H1 (cell line): ENCODE results near the gene SMU1. TPM values are rescaled to one million over a fixed set of nuclear protein-coding genes. Genes with fewer than 3 reads are reported as not detected.

Source experiments
- BCL11A ChIP-seq, 2 experiments: IDR thresholded peaks; one replicate each; pipeline ENCODE4 v1.6.1; 2011; ENCODE audit warnings: low read depth in 2 of 2, low read length in 2 of 2, mild to moderate bottlenecking in 2 of 2
- CHD7 ChIP-seq: fragments of 300-600 bp; sonication (generic); IDR thresholded peaks from 2 replicates; pipeline ENCODE4 v1.7.1; 2012; ENCODE audit warnings: low read length, moderate library complexity, mild to moderate bottlenecking, inconsistent platforms; ENCODE audit not compliant: insufficient replicate concordance
- CREB1 ChIP-seq: IDR thresholded peaks from 2 replicates; pipeline ENCODE4 v1.6.1; 2012; ENCODE audit warnings: inconsistent platforms
- KDM5A ChIP-seq: fragments of 200-600 bp; IDR thresholded peaks from 2 replicates; pipeline ENCODE4 v1.7.1; 2012; ENCODE audit warnings: mild to moderate bottlenecking, low read length, inconsistent platforms, mixed read lengths
- NRF1 ChIP-seq: IDR thresholded peaks from 2 replicates; pipeline ENCODE4 v1.6.1; 2011; ENCODE audit warnings: mild to moderate bottlenecking, low read depth, low read length, improper control_type of control experiment
- RNF2 ChIP-seq: fragments of 200-900, 300-1000 bp; sonication (generic); IDR thresholded peaks from 2 replicates; pipeline ENCODE4 v1.7.1; 2016; ENCODE audit warnings: borderline replicate concordance, low read depth, mild to moderate bottlenecking, antibody characterized with exemption, low read length; ENCODE audit not compliant: poor library complexity, severe bottlenecking; ENCODE audit errors: missing control alignments
- SIN3A ChIP-seq, 2 experiments: IDR thresholded peaks in 1 of 2; conservative IDR thresholded peaks in 1 of 2; 2 replicates each; pipeline ENCODE4 v1.6.1; 2011 to 2012; ENCODE audit warnings: low read length in 2 of 2, improper control_type of control experiment in 1 of 2, low read depth in 1 of 2, mild to moderate bottlenecking in 1 of 2
- SP4 ChIP-seq: IDR thresholded peaks from 2 replicates; pipeline ENCODE4 v1.6.1; 2012; ENCODE audit warnings: low read length, inconsistent platforms
- TBP ChIP-seq: IDR thresholded peaks from 2 replicates; pipeline ENCODE4 v1.6.1; 2011; ENCODE audit warnings: low read depth, low read length, improper control_type of control experiment
- TEAD4 ChIP-seq: IDR thresholded peaks from 2 replicates; pipeline ENCODE4 v1.6.1; 2012; ENCODE audit warnings: low read depth, low read length, inconsistent platforms, mixed read lengths
- polyA plus RNA-seq, 7 experiments: library from polyadenylated mRNA; depleted of rRNA in 3 of 7; stranded (reverse) in 5 of 7; unstranded in 2 of 7; fragments of >200 nt in 5 of 7; fragments of 200-250 nt in 2 of 7; gene quantifications; 1 replicate in 5 of 7; 2 replicates in 1 of 7; 4 replicates in 1 of 7; pipeline versions ENCODE4 v1.2.1 to v1.2.3, GENCODE V29; 2011 to 2013; ENCODE audit warnings: missing spikeins in 2 of 7, mixed read lengths in 2 of 7
- total RNA-seq: library from RNA; stranded (reverse); fragmentation: NEBNext Ultra II Directional; extraction: Animal tissue kit (Norgen Biotek cat#: 25700); gene quantifications from 2 replicates; pipeline ENCODE4 v1.2.1, GENCODE V29; 2021

The SMU1 gene
- total and polyA plus RNA-seq, 2 of the 8 experiments (the other 6 are each of a cell fraction or from before 2014, with no cell fraction given): 8.4 to 26.0 TPM

DNA sequence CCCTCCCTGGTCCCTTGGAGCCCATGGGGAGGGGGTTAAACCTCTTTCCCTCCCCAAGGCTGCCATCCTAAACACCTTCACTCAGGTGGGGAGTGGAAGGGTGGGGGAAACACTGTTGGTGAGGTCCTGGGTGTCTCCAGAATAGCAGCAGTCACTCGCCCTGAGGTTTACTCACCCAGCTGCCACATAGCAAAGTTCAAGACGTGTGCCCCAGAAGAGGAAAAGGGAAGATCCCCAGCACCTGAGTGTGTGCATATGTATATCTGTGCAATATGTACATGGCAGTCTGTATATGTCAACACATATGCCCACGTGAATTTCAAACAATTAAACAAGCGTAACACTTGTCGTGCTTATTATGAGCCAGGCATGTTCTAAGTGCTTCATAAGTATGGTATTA is 31.3 kb upstream of the SMU1 start (continued):
- no peak for TF ChIP-seq CHD7
- TF ChIP-seq SIN3A (conservative IDR thresholded peaks at IDR 0.05 in 1 of 2, IDR thresholded peaks at IDR 0.05 in 1 of 2; ENCODE audit: low read depth in 1 of 2, low read length in 2 of 2): no peak
- no peak for TF ChIP-seq TEAD4
- TF ChIP-seq BCL11A (IDR thresholded peaks at IDR 0.05; ENCODE audit: low read depth in 2 of 2, low read length in 2 of 2): no peak
- TF ChIP-seq TBP: no peak
- TF ChIP-seq CREB1: no peak
- TF ChIP-seq NRF1: no peak
- no peak for TF ChIP-seq RNF2
- TF ChIP-seq SP4: no peak
- no peak for TF ChIP-seq KDM5A
